Adrenal gland (tissue), 12 donors: Measurements from ENCODE around the gene GALNT5. TPM values are rescaled to one million over a fixed set of nuclear protein-coding genes. Genes with fewer than 3 reads are reported as not detected.
"Not testable (repeated sequence)": the region's sequence is repeated elsewhere in the genome, so short reads cannot be mapped to it uniquely, and the experiment has no call there.

Experiments
- DNase-seq, 7 donors: peaks; one replicate each; pipeline ENCODE4 v3.0.0-alpha.2; 2019 to 2020
- H3K27ac ChIP-seq, 5 donors: fragments of 200-600 bp; sonication (generic) in 4 of 5; 1 replicate in 3 of 5; 2 replicates in 2 of 5; pipeline versions ENCODE4 v1.5.1 to v1.8.0; 2016 to 2020; ENCODE audit warnings: mild to moderate bottlenecking in 1 of 5
- H3K27me3 ChIP-seq: fragments of 200-600 bp; 2 replicates; pipeline ENCODE4 v1.8.0; 2021
- H3K36me3 ChIP-seq, 2 donors: fragments of 200-600 bp; replicated peaks in 1 of 2; 1 replicate in 1 of 2; 2 replicates in 1 of 2; pipeline versions ENCODE4 v1.5.1 to v1.8.0; 2018 to 2022
- H3K4me1 ChIP-seq, 2 donors: fragments of 200-600 bp; replicated peaks in 1 of 2; 1 replicate in 1 of 2; 2 replicates in 1 of 2; pipeline versions ENCODE4 v1.5.1 to v1.8.0; 2018 to 2021
- H3K4me3 ChIP-seq, 4 donors: fragments of 200-600 bp; sonication (generic) in 3 of 4; one replicate each; pipeline ENCODE4 v1.5.1; 2016 to 2018
- H3K9me3 ChIP-seq, 3 donors: fragments of 200-600 bp; sonication (generic) in 1 of 3; replicated peaks in 1 of 3; 1 replicate in 2 of 3; 2 replicates in 1 of 3; pipeline versions ENCODE4 v1.5.1 to v1.8.0; 2016 to 2021
- POLR2A ChIP-seq, 2 donors: fragments of 450-650 bp; IDR thresholded peaks; one replicate each; pipeline ENCODE4 v1.6.1; 2017; ENCODE audit warnings: antibody characterized with exemption in 2 of 2, mild to moderate bottlenecking in 2 of 2, moderate library complexity in 1 of 2
- WGBS, 4 donors: extraction: QIAGEN DNeasy Blood & Tissue Kit in 2 of 4; methylation state at CpG; one replicate each; pipeline versions ENCODE4 v1.1.5 to v1.1.7; 2013 to 2017; 5-methylcytosine and 5-hydroxymethylcytosine counted together
- intact Hi-C, 2 donors: fragments of 100-400 bp; cut with DNase I; formaldehyde crosslinking; loops; one replicate each; pipeline versions ENCODE4 v1.14.1 to v1.15.0; 2022 to 2023
- polyA plus RNA-seq, 3 donors: library from polyadenylated mRNA; stranded (reverse); fragments of 200-250 nt in 2 of 3; fragments of 350-450 nt in 1 of 3; fragmentation: Illumina TruSeq in 1 of 3; extraction: RNeasy Lipid Tissue Mini Kit (QIAGEN cat#74804) in 1 of 3; gene quantifications; one replicate each; pipeline ENCODE4 v1.2.3, GENCODE V29; 2013 to 2014
- total RNA-seq, 9 donors: library from RNA; depleted of rRNA in 4 of 9; stranded (reverse); fragments of >200 nt in 4 of 9; fragments of 120-200 nt in 1 of 9; fragmentation: NEBNext Ultra II Directional in 1 of 9; extraction: Animal tissue kit (Norgen Biotek cat#: 25700) in 1 of 9; gene quantifications; one replicate each; pipeline versions ENCODE4 v1.1.0 to v1.2.4, GENCODE V29; 2013 to 2023
- TF ChIP-seq, protein P1 (sequence below), 6 experiments: fragments of 450-650 bp in 4 of 6; fragments of 200-600 bp in 2 of 6; sonication (generic) in 1 of 6; IDR thresholded peaks; 1 replicate in 5 of 6; 2 replicates in 1 of 6; pipeline versions ENCODE4 v1.5.1 to v1.8.0; 2016 to 2021; ENCODE audit warnings: antibody characterized with exemption in 6 of 6, mild to moderate bottlenecking in 2 of 6, moderate library complexity in 1 of 6
- donor health status: healthy with polysubstance abuse.
- donor health status: Bipolar disorder and iron deficiency.
- donor health status: DM: yes; HTN: yes; CAD: no.
- donor health status: DM: no; HTN: no; CAD: no.
- donor health status: DM: no; HTN: no; CAD: no.
- donor health status: DM: yes; HTN: yes; CAD: no.

Gene GALNT5
- total and polyA plus RNA-seq, 12 donors, result under 0.01 to 0.22 (median 0.07) TPM; not detected in 3

DNA sequence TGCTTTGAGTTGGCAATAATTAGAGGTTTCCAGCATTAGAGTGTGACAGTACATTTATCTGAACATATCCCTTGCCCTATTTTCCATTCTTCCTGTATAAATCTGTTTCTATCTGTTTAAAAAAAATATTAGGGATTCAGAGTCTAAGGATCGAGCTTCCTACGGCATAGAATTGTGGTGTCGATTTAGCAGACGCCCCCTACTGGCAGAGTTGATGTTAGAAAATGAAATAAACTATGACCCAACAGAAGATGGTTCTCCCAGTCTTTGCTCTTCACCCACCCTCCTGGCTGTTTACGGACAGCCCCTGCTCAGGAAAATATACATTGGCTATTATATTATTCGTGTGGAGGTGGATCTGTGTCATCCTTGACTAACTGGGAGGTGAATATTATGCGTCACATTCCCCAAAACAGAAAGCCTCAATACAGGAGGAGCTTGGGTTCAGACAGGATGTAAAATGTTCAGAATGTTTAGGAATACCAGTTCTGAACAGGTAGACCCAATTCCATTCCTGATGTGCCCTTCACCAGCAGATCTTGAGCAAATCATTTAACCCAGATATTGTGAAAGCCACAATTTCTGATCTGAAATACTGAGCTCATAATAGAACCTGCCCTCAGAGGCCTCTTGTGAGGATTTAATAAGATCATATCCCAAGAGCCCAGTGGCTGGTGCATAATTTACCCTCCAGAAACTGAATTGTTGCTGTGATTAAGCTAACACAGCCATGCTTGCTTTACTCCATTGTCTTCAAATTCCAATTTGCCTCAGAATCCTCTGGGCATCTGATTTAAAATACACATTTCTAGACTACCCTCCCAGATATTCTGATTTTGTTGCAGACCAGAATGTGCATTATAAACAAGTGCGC lies 78.9 kb downstream of the GALNT5 start:
- H3K4me1 ChIP-seq, result no peaks in the 10 kb centered on the region
- no peaks in the 10 kb centered on the region for H3K36me3 ChIP-seq
- intact Hi-C loops, result no loop called here
- no peak overlapping the region for H3K4me3 ChIP-seq
- WGBS, 4 donors, result 33 to 40% (median 34%) methylated on average over 8 of the region's 8 CpGs
- TF ChIP-seq POLR2A (IDR thresholded peaks at IDR 0.05), result no peak
- TF ChIP-seq, protein P1, sequence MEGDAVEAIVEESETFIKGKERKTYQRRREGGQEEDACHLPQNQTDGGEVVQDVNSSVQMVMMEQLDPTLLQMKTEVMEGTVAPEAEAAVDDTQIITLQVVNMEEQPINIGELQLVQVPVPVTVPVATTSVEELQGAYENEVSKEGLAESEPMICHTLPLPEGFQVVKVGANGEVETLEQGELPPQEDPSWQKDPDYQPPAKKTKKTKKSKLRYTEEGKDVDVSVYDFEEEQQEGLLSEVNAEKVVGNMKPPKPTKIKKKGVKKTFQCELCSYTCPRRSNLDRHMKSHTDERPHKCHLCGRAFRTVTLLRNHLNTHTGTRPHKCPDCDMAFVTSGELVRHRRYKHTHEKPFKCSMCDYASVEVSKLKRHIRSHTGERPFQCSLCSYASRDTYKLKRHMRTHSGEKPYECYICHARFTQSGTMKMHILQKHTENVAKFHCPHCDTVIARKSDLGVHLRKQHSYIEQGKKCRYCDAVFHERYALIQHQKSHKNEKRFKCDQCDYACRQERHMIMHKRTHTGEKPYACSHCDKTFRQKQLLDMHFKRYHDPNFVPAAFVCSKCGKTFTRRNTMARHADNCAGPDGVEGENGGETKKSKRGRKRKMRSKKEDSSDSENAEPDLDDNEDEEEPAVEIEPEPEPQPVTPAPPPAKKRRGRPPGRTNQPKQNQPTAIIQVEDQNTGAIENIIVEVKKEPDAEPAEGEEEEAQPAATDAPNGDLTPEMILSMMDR (IDR thresholded peaks at IDR 0.05), result peak; percentile 21 to 76 (median 52)
- peak; percentile 20 to 62 (median 31) for DNase-seq
- H3K27ac ChIP-seq, result no peak overlapping the region
- H3K27me3 ChIP-seq, result no peaks in the 10 kb centered on the region
- H3K9me3 ChIP-seq, result no peaks in the 10 kb centered on the region

DNA sequence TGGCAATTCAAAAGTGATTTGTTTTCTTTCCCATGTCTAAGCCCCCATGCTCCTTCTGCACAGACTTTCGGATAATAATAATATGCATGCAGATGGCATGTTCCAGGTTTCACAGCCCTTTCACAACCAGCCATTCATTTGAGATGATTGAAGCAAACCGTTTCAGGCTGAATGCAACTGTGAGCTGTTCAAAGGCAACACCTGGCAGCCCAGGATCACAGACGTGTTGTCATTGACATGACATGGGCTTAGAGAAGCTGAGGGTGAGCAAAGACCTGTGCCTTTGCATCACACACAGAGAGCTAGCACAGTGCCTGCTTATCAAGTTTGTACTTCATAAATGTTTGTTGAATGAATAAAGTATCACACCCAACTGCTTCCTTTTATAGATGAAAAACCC lies 80.5 kb downstream of the GALNT5 start:
- intact Hi-C loops, result no loop called here
- 49 to 62% (median 59%) methylated on average over 3 of the region's 3 CpGs for WGBS, 4 donors
- H3K4me1 ChIP-seq, result no peaks in the 10 kb centered on the region
- TF ChIP-seq POLR2A (IDR thresholded peaks at IDR 0.05), result no peak
- TF ChIP-seq, protein P1 (IDR thresholded peaks at IDR 0.05), result no peak
- no peak overlapping the region for H3K27ac ChIP-seq
- H3K9me3 ChIP-seq, result no peaks in the 10 kb centered on the region
- no peaks in the 10 kb centered on the region for H3K36me3 ChIP-seq
- no peaks in the 10 kb centered on the region for H3K27me3 ChIP-seq
- no peak for DNase-seq
- no peak overlapping the region for H3K4me3 ChIP-seq

DNA sequence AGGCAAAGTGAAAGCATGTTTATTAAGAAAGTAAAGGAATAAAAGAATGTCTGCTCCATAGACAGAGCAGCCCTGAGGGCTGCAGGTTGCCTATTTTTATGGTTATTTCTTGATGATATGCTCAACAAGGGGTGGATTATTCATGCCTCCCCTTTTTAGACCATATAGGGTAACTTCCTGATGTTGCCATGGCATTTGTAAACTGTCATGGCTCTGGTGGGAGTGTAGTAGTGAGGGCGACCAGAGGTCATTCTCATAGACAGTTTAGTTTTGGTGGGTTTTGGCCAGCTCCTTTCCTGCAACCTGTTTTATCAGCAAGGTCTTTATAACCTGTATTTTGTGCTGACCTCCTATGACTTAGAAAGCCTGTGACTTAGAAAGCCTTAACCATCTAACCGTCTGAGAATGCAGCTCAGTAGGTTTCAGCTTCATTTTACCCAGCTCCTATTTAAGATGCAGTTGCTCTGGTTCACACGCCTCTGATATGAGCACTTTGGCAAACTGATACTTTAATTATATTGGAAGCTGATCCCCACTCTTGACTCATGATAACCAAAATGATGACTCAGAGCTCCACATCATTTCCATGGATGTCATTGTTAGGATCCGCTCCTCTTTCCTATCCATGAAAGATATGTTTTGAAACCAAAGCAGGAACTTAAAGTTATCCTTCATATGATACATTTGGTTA lies 82.6 kb downstream of the GALNT5 start:
- Histone ChIP-seq H3K27me3 (no peaks in the 10 kb centered on the region), H3K4me1 (no peaks in the 10 kb centered on the region), H3K36me3 (no peaks in the 10 kb centered on the region), H3K4me3 (no peak overlapping the region), H3K9me3 (no peaks in the 10 kb centered on the region), H3K27ac (no peak overlapping the region)
- 65 to 82% (median 77%) methylated on average over 4 of the region's 4 CpGs for WGBS, 4 donors
- no peak for DNase-seq
- intact Hi-C loops, result no loop called here
- no peak for TF ChIP-seq POLR2A (IDR thresholded peaks at IDR 0.05)
- TF ChIP-seq, protein P1 (IDR thresholded peaks at IDR 0.05), result no peak

DNA sequence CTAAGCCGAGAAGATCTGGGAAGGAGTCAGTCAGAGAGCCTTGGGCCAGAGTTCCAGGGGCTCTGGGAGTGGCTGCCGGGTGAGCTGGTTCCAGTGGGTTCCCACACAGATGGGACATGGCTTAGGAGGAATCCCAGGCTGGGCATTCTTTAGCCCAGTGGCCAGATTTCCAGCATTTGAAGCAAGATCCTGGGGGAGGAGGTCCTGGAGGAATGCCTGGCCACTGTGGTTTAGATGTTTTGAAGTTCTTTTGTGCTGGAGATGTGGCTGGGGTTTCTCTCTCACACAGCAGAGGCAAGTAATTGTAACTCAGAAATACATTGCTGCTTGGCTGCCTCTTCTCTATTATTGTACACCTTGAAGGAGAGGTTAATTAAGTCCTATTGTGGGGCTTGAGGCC lies 83.9 kb downstream of the GALNT5 start:
- H3K27me3 ChIP-seq, H3K9me3 ChIP-seq, H3K4me1 ChIP-seq, intact Hi-C loops, H3K27ac ChIP-seq, DNase-seq, H3K36me3 ChIP-seq, H3K4me3 ChIP-seq: not testable (repeated sequence)
- WGBS, 4 donors, result 81 to 92% (median 88%) methylated on average over 1 to 2 of the region's 2 CpGs
